H1 (cell line): ENCODE results near the gene ANKRD12. TPM values are rescaled to one million over a fixed set of nuclear protein-coding genes. Genes with fewer than 3 reads are reported as not detected.

Source experiments
- polyA plus RNA-seq, 7 experiments: library from polyadenylated mRNA; depleted of rRNA in 3 of 7; stranded (reverse) in 5 of 7; unstranded in 2 of 7; fragments of >200 nt in 5 of 7; fragments of 200-250 nt in 2 of 7; gene quantifications; 1 replicate in 5 of 7; 2 replicates in 1 of 7; 4 replicates in 1 of 7; pipeline versions ENCODE4 v1.2.1 to v1.2.3, GENCODE V29; 2011 to 2013; ENCODE audit warnings: missing spikeins in 2 of 7, mixed read lengths in 2 of 7
- total RNA-seq: library from RNA; stranded (reverse); fragmentation: NEBNext Ultra II Directional; extraction: Animal tissue kit (Norgen Biotek cat#: 25700); gene quantifications from 2 replicates; pipeline ENCODE4 v1.2.1, GENCODE V29; 2021
- TF ChIP-seq, protein P1 (sequence below): fragments of 300-600 bp; sonication (generic); IDR thresholded peaks from 2 replicates; pipeline ENCODE4 v1.7.1; 2012; ENCODE audit warnings: low read length, moderate library complexity, mild to moderate bottlenecking, inconsistent platforms; ENCODE audit not compliant: insufficient replicate concordance

The ANKRD12 gene
- total and polyA plus RNA-seq, 2 of the 8 experiments (the other 6 are each of a cell fraction or from before 2014, with no cell fraction given), result 2.6 to 37.9 TPM

DNA sequence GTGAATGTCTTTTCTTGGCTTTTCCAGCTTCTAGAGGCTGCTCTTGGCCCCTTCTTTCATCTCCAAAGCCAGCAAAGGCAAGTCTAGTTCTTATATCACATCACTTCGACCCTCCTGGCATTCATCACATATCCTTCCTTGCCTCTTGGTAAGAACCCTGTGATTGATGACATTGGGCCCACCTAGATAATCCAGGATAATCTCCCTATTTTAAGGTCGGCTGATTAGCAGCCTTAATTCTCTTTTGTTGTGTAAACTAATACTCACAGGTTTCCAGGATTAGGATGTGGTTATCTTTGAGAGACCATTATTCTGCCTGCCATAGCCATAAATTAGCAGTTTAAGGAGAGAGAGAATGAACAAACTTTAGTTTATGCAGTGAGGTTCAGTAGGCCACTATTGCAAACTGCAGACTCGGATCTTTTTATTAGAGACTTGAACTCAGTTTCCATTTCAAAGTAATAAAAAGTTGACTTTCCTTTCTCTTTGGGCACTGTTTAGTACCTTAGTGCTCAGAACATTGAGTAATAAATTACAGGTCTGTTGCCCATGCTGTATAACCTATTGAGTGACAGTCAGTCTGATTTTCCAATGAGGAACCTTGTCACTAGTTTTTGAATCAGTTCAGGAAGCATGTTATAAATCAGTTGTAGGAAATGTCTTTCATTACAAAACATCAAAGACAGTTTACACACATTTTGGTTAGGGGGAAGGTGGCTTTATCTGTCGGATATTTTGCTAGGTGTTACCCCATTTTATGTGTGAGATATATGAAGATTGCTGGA is 29.6 kb upstream of the ANKRD12 start (continued):
- TF ChIP-seq, protein P1, sequence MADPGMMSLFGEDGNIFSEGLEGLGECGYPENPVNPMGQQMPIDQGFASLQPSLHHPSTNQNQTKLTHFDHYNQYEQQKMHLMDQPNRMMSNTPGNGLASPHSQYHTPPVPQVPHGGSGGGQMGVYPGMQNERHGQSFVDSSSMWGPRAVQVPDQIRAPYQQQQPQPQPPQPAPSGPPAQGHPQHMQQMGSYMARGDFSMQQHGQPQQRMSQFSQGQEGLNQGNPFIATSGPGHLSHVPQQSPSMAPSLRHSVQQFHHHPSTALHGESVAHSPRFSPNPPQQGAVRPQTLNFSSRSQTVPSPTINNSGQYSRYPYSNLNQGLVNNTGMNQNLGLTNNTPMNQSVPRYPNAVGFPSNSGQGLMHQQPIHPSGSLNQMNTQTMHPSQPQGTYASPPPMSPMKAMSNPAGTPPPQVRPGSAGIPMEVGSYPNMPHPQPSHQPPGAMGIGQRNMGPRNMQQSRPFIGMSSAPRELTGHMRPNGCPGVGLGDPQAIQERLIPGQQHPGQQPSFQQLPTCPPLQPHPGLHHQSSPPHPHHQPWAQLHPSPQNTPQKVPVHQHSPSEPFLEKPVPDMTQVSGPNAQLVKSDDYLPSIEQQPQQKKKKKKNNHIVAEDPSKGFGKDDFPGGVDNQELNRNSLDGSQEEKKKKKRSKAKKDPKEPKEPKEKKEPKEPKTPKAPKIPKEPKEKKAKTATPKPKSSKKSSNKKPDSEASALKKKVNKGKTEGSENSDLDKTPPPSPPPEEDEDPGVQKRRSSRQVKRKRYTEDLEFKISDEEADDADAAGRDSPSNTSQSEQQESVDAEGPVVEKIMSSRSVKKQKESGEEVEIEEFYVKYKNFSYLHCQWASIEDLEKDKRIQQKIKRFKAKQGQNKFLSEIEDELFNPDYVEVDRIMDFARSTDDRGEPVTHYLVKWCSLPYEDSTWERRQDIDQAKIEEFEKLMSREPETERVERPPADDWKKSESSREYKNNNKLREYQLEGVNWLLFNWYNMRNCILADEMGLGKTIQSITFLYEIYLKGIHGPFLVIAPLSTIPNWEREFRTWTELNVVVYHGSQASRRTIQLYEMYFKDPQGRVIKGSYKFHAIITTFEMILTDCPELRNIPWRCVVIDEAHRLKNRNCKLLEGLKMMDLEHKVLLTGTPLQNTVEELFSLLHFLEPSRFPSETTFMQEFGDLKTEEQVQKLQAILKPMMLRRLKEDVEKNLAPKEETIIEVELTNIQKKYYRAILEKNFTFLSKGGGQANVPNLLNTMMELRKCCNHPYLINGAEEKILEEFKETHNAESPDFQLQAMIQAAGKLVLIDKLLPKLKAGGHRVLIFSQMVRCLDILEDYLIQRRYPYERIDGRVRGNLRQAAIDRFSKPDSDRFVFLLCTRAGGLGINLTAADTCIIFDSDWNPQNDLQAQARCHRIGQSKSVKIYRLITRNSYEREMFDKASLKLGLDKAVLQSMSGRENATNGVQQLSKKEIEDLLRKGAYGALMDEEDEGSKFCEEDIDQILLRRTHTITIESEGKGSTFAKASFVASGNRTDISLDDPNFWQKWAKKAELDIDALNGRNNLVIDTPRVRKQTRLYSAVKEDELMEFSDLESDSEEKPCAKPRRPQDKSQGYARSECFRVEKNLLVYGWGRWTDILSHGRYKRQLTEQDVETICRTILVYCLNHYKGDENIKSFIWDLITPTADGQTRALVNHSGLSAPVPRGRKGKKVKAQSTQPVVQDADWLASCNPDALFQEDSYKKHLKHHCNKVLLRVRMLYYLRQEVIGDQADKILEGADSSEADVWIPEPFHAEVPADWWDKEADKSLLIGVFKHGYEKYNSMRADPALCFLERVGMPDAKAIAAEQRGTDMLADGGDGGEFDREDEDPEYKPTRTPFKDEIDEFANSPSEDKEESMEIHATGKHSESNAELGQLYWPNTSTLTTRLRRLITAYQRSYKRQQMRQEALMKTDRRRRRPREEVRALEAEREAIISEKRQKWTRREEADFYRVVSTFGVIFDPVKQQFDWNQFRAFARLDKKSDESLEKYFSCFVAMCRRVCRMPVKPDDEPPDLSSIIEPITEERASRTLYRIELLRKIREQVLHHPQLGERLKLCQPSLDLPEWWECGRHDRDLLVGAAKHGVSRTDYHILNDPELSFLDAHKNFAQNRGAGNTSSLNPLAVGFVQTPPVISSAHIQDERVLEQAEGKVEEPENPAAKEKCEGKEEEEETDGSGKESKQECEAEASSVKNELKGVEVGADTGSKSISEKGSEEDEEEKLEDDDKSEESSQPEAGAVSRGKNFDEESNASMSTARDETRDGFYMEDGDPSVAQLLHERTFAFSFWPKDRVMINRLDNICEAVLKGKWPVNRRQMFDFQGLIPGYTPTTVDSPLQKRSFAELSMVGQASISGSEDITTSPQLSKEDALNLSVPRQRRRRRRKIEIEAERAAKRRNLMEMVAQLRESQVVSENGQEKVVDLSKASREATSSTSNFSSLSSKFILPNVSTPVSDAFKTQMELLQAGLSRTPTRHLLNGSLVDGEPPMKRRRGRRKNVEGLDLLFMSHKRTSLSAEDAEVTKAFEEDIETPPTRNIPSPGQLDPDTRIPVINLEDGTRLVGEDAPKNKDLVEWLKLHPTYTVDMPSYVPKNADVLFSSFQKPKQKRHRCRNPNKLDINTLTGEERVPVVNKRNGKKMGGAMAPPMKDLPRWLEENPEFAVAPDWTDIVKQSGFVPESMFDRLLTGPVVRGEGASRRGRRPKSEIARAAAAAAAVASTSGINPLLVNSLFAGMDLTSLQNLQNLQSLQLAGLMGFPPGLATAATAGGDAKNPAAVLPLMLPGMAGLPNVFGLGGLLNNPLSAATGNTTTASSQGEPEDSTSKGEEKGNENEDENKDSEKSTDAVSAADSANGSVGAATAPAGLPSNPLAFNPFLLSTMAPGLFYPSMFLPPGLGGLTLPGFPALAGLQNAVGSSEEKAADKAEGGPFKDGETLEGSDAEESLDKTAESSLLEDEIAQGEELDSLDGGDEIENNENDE, result peak; percentile 20
- TF ChIP-seq, all 59 proteins: peak for 1
